ENCODE measurements around the gene RPRD1B.

RPRD1B gene

GRCh38 chr20:38043512-38044300 lies 10.2 kb downstream of the RPRD1B start:
- no peak overlapping the region for H3K4me3 ChIP-seq (ENCODE audit: low read depth, low read length)
- no peak for TF ChIP-seq POLR2A (IDR thresholded peaks at IDR 0.05; ENCODE audit: extremely low read depth, insufficient read length)
- no peak for TF ChIP-seq MYC (IDR thresholded peaks at IDR 0.05; ENCODE audit: low read depth, low read length)
- no peak for TF ChIP-seq MAX (IDR thresholded peaks at IDR 0.05; ENCODE audit: low read depth, low read length)

GRCh38 chr20:38044685-38045084 lies 11.1 kb downstream of the RPRD1B start:
- no peak overlapping the region for H3K4me3 ChIP-seq (ENCODE audit: low read depth, low read length)
- no peak for TF ChIP-seq MAX (IDR thresholded peaks at IDR 0.05; ENCODE audit: low read depth, low read length)
- TF ChIP-seq CTCF (IDR thresholded peaks at IDR 0.05; ENCODE audit: low read depth, low read length): no peak
- TF ChIP-seq POLR2A (IDR thresholded peaks at IDR 0.05; ENCODE audit: extremely low read depth, insufficient read length): no peak
- no peak for TF ChIP-seq MYC (IDR thresholded peaks at IDR 0.05; ENCODE audit: low read depth, low read length)
- no peak for DNase-seq (ENCODE audit: low read depth)

More at GRCh38 chr20:38043512-38044300, 10.2 kb downstream of the RPRD1B start:
- peak; percentile 8 for DNase-seq (ENCODE audit: low read depth)

- no peak for TF ChIP-seq MYC (IDR thresholded peaks at IDR 0.05; ENCODE audit: low read depth, low read length)
- TF ChIP-seq CTCF (IDR thresholded peaks at IDR 0.05; ENCODE audit: low read depth, low read length): no peak
- TF ChIP-seq POLR2A (IDR thresholded peaks at IDR 0.05; ENCODE audit: extremely low read depth, insufficient read length): no peak
- TF ChIP-seq MAX (IDR thresholded peaks at IDR 0.05; ENCODE audit: low read depth, low read length): no peak
- H3K4me3 ChIP-seq (ENCODE audit: low read depth, low read length): no peak overlapping the region
- DNase-seq (ENCODE audit: low read depth): no peak
Observed at GRCh38 chr20:38046572-38046971, 13.0 kb downstream of the RPRD1B start.

GRCh38 chr20:38049800-38050199 lies 16.3 kb downstream of the RPRD1B start:
- TF ChIP-seq POLR2A (IDR thresholded peaks at IDR 0.05; ENCODE audit: extremely low read depth, insufficient read length) (no peak), MYC (IDR thresholded peaks at IDR 0.05; ENCODE audit: low read depth, low read length) (no peak), MAX (IDR thresholded peaks at IDR 0.05; ENCODE audit: low read depth, low read length) (no peak), CTCF (IDR thresholded peaks at IDR 0.05; ENCODE audit: low read depth, low read length) (no peak)
- no peak for DNase-seq (ENCODE audit: low read depth)
- H3K4me3 ChIP-seq (ENCODE audit: low read depth, low read length): no peak overlapping the region

GRCh38 chr20:38050686-38051085 lies 17.1 kb downstream of the RPRD1B start:
- H3K4me3 ChIP-seq (ENCODE audit: low read depth, low read length): no peak overlapping the region
- no peak for DNase-seq (ENCODE audit: low read depth)
- TF ChIP-seq POLR2A (IDR thresholded peaks at IDR 0.05; ENCODE audit: extremely low read depth, insufficient read length) (no peak), MAX (IDR thresholded peaks at IDR 0.05; ENCODE audit: low read depth, low read length) (no peak), CTCF (IDR thresholded peaks at IDR 0.05; ENCODE audit: low read depth, low read length) (no peak)

GRCh38 chr20:38052870-38053269 lies 19.3 kb downstream of the RPRD1B start:
- DNase-seq (ENCODE audit: low read depth): no peak

More at GRCh38 chr20:38052870-38053269, 19.3 kb downstream of the RPRD1B start:
- TF ChIP-seq CTCF (IDR thresholded peaks at IDR 0.05; ENCODE audit: low read depth, low read length): no peak
- TF ChIP-seq MYC (IDR thresholded peaks at IDR 0.05; ENCODE audit: low read depth, low read length): no peak
- TF ChIP-seq MAX (IDR thresholded peaks at IDR 0.05; ENCODE audit: low read depth, low read length): no peak
- TF ChIP-seq POLR2A (IDR thresholded peaks at IDR 0.05; ENCODE audit: extremely low read depth, insufficient read length): no peak
- no peak overlapping the region for H3K4me3 ChIP-seq (ENCODE audit: low read depth, low read length)
